Endothelial cell of umbilical vein (primary cell): ENCODE results near the gene BSG. TPM values are rescaled to one million over a fixed set of nuclear protein-coding genes. Genes with fewer than 3 reads are reported as not detected.

ENCODE experiments used
- BruUV-seq: library from RNA; stranded (reverse); fragments of 400-500 nt; replicated peaks from 2 replicates; lab custom pipeline; 2021; lab: Mats Ljungman, UMichigan
- CTCF ChIA-PET: fragments of 300-600, 350-600 bp; sonication (Branson Sonifier 250); formaldehyde crosslinking; loops from one replicate; lab custom pipeline; 2021; ENCODE audit warnings: antibody characterized with exemption, inconsistent platforms; lab: Charles Lee
- POLR2A ChIA-PET: fragments of 300-600, 350-600 bp; sonication (Branson Sonifier 250); formaldehyde crosslinking; loops from one replicate; lab custom pipeline; 2021; ENCODE audit warnings: antibody characterized with exemption, inconsistent platforms; lab: Charles Lee
- DNase-seq: peaks from one replicate; pipeline ENCODE4 v3.0.0-alpha.2; 2011; ENCODE audit warnings: low read depth, low spot score
- FAIRE-seq: peaks from 2 replicates; lab custom pipeline; 2011; peaks lifted over from hg19 to GRCh38; lab: Jason Lieb, UNC
- H2AFZ ChIP-seq: 2 replicates; pipeline ENCODE4 v1.6.0; 2012; ENCODE audit warnings: low read depth, low read length, control low read depth, inconsistent platforms
- H3K27ac ChIP-seq: 2 replicates; pipeline ENCODE4 v1.5.1; 2011; ENCODE audit warnings: low read depth, mild to moderate bottlenecking, control low read depth, low read length, moderate library complexity; ENCODE audit not compliant: insufficient read depth
- H3K27me3 ChIP-seq, 2 experiments: 2 replicates each; pipeline versions ENCODE4 v1.6.0 to v1.6.1; 2011; ENCODE audit warnings: low read length in 2 of 2, mixed read lengths in 1 of 2; ENCODE audit not compliant: control insufficient read depth in 2 of 2, insufficient read depth in 2 of 2
- H3K36me3 ChIP-seq, 2 experiments: 2 replicates in 1 of 2; 3 replicates in 1 of 2; pipeline ENCODE4 v1.5.1; 2011; ENCODE audit warnings: low read length in 2 of 2, mild to moderate bottlenecking in 1 of 2, moderate library complexity in 1 of 2; ENCODE audit not compliant: control insufficient read depth in 2 of 2, insufficient read depth in 2 of 2; ENCODE audit errors: extremely low read depth in 1 of 2
- H3K4me1 ChIP-seq: 3 replicates; pipeline ENCODE4 v1.5.1; 2011; ENCODE audit warnings: mild to moderate bottlenecking, low read length; ENCODE audit not compliant: control insufficient read depth, insufficient read depth; ENCODE audit errors: extremely low read depth
- H3K4me2 ChIP-seq: 2 replicates; pipeline ENCODE4 v1.6.1; 2011; ENCODE audit warnings: low read length, control low read depth, mixed read lengths; ENCODE audit not compliant: insufficient read depth
- H3K4me3 ChIP-seq, 3 experiments: fragments of 200-600 bp in 1 of 3; sonication (generic), shearing (Covaris generic) in 1 of 3; replicated peaks in 1 of 3; 2 replicates each; pipeline ENCODE4 v1.5.1; 2011 to 2016; ENCODE audit warnings: control low read depth in 3 of 3, low read length in 3 of 3, mild to moderate bottlenecking in 2 of 3, inconsistent platforms in 1 of 3, low read depth in 1 of 3, moderate library complexity in 1 of 3; ENCODE audit not compliant: insufficient read depth in 1 of 3
- H3K79me2 ChIP-seq: 2 replicates; pipeline ENCODE4 v1.6.0; 2012; ENCODE audit warnings: low read length, inconsistent platforms; ENCODE audit not compliant: control insufficient read depth, insufficient read depth
- H3K9ac ChIP-seq: replicated peaks from 2 replicates; pipeline ENCODE3; 2011; ENCODE audit warnings: low read length, control low read depth; ENCODE audit not compliant: insufficient read depth; ENCODE audit errors: extremely low read depth
- H3K9me1 ChIP-seq: replicated peaks from 3 replicates; pipeline ENCODE4 v1.6.0; 2011; ENCODE audit warnings: mild to moderate bottlenecking, low read length; ENCODE audit not compliant: control insufficient read depth, insufficient read depth; ENCODE audit errors: extremely low read depth
- H3K9me3 ChIP-seq: replicated peaks from 2 replicates; pipeline ENCODE4 v1.5.1; 2012; ENCODE audit warnings: low read length, inconsistent platforms; ENCODE audit not compliant: control insufficient read depth, insufficient read depth
- H4K20me1 ChIP-seq: replicated peaks from 2 replicates; pipeline ENCODE3; 2011; ENCODE audit warnings: mild to moderate bottlenecking, low read length; ENCODE audit not compliant: control insufficient read depth, insufficient read depth; ENCODE audit errors: extremely low read depth
- CTCF ChIP-seq, 2 donors: IDR thresholded peaks; 1 replicate in 1 of 2; 2 replicates in 1 of 2; pipeline ENCODE4 v1.5.1; 2011; ENCODE audit warnings: low read length in 2 of 2, mild to moderate bottlenecking in 2 of 2, moderate library complexity in 2 of 2, control low read depth in 1 of 2, inconsistent platforms in 1 of 2, low read depth in 1 of 2; ENCODE audit not compliant: insufficient read depth in 1 of 2; ENCODE audit errors: extremely low read depth in 1 of 2
- EZH2 ChIP-seq: IDR thresholded peaks from 2 replicates; pipeline ENCODE4 v1.6.1; 2012; ENCODE audit warnings: borderline replicate concordance, low read depth, mild to moderate bottlenecking, moderate library complexity, low read length, inconsistent platforms; ENCODE audit not compliant: severe bottlenecking
- FOS ChIP-seq: IDR thresholded peaks from 2 replicates; pipeline ENCODE4 v1.6.1; 2011; ENCODE audit warnings: mild to moderate bottlenecking, low read length, moderate library complexity, borderline replicate concordance; ENCODE audit not compliant: insufficient read depth
- GATA2 ChIP-seq: IDR thresholded peaks from 2 replicates; pipeline ENCODE4 v1.7.0; 2011; ENCODE audit warnings: low read depth, mild to moderate bottlenecking, moderate library complexity, mixed read lengths, low read length; ENCODE audit not compliant: insufficient read length, insufficient read depth
- JUN ChIP-seq: IDR thresholded peaks from 2 replicates; pipeline ENCODE4 v1.6.1; 2011; ENCODE audit warnings: borderline replicate concordance, low read depth; ENCODE audit not compliant: insufficient read length, insufficient read depth
- MAX ChIP-seq: IDR thresholded peaks from 2 replicates; pipeline ENCODE4 v1.6.1; 2011; ENCODE audit not compliant: insufficient read depth, insufficient read length
- MYC ChIP-seq: IDR thresholded peaks from one replicate; pipeline ENCODE4 v1.6.1; 2011; ENCODE audit warnings: mild to moderate bottlenecking, low read depth, low read length
- POLR2A ChIP-seq: IDR thresholded peaks from 2 replicates; pipeline ENCODE4 v1.6.1; 2012; ENCODE audit warnings: low read depth, mild to moderate bottlenecking, control low read depth, low read length
- POLR2AphosphoS5 ChIP-seq: IDR thresholded peaks from 2 replicates; pipeline ENCODE4 v1.6.1; 2012; ENCODE audit warnings: low read depth, mild to moderate bottlenecking, control low read depth, low read length, moderate library complexity; ENCODE audit not compliant: insufficient read depth
- dilution Hi-C: fragments of 300-500 bp; cut with MboI; formaldehyde crosslinking; loops from one replicate; pipeline ENCODE4 v1.15.0; 2019; ENCODE audit warnings: low sequenced_read_pairs; ENCODE audit not compliant: extremely low pct_ligation_motif_present
- intact Hi-C: fragments of 100-400 bp; cut with micrococcal nuclease; formaldehyde crosslinking; loops from one replicate; pipeline ENCODE4 v1.10.0; 2022
- polyA plus RNA-seq, 4 experiments: library from polyadenylated mRNA; depleted of rRNA in 3 of 4; stranded (reverse) in 3 of 4; unstranded in 1 of 4; fragments of >200 nt; gene quantifications; 2 replicates each; pipeline versions ENCODE4 v1.2.1 to v1.2.3, GENCODE V29; 2011 to 2012; ENCODE audit warnings: missing spikeins in 1 of 4
- total RNA-seq: library from RNA; stranded (reverse); gene quantifications from 2 replicates; pipeline ENCODE4 v1.2.3, GENCODE V29; 2021

The BSG gene
- total and polyA plus RNA-seq, 2 donors (not counting 3 experiments of a cell fraction or from before 2014, with no cell fraction given): 485 to 661 TPM

GRCh38 chr19:534088-534487, 38.3 kb upstream of the BSG start:
- POLR2A ChIA-PET: no interaction called here
- Histone ChIP-seq H3K27me3 (no peaks in the 10 kb centered on the region), H3K4me1 (peaks cover 17% of the 10 kb centered on the region), H3K79me2 (peaks cover 46% of the 10 kb centered on the region), H3K9ac (peak overlapping the region; percentile 93), H3K4me2 (peak overlapping the region; percentile 73), H3K27ac (no peak overlapping the region), H2AFZ (no peak overlapping the region), H4K20me1 (no peaks in the 10 kb centered on the region), H3K4me3 (no peak overlapping the region), H3K9me3 (no peaks in the 10 kb centered on the region), H3K9me1 (no peaks in the 10 kb centered on the region), H3K36me3 (peaks cover 5 to 32% of the 10 kb centered on the region in 2 experiments)
- BruUV-seq: no TSS peak
- no peak for TF ChIP-seq EZH2
- peak in 1 of 2 donors; percentile 8 for TF ChIP-seq CTCF (IDR thresholded peaks at IDR 0.05; ENCODE audit: extremely low read depth in 1 of 2, insufficient read depth in 1 of 2, low read depth in 1 of 2, low read length in 2 of 2)
- DNase-seq: no peak
- intact Hi-C loops (no loop called here), dilution Hi-C loops (no loop called here)
- CTCF ChIA-PET: interaction anchor here (1.0 kb wide), 1 partner anchor 66 kb away, joined by 3 read pairs; no protein-coding TSS in a partner anchor
- no peak for FAIRE-seq

- peaks cover 46% of the 10 kb centered on the region for H3K79me2 ChIP-seq
- no peak overlapping the region for H3K9ac ChIP-seq
- ChIA-PET POLR2A (no interaction called here), CTCF (no interaction called here)
- H2AFZ ChIP-seq: no peak overlapping the region
- no TSS peak for BruUV-seq
- DNase-seq: no peak
- no peaks in the 10 kb centered on the region for H3K9me1 ChIP-seq
- no peak overlapping the region for H3K4me3 ChIP-seq
- no peak overlapping the region for H3K4me2 ChIP-seq
- H3K4me1 ChIP-seq: peaks cover 17% of the 10 kb centered on the region
- dilution Hi-C loops: no loop called here
- peaks cover 5 to 37% of the 10 kb centered on the region in 2 experiments for H3K36me3 ChIP-seq
- no peaks in the 10 kb centered on the region for H3K9me3 ChIP-seq
- H3K27ac ChIP-seq: no peak overlapping the region
- H3K27me3 ChIP-seq: no peaks in the 10 kb centered on the region
- intact Hi-C loops: no loop called here
- no peak for TF ChIP-seq EZH2
- TF ChIP-seq MYC: no peak
- TF ChIP-seq POLR2A: no peak
- TF ChIP-seq POLR2AphosphoS5: no peak
- no peak for TF ChIP-seq CTCF (IDR thresholded peaks at IDR 0.05; ENCODE audit: extremely low read depth in 1 of 2, insufficient read depth in 1 of 2, low read depth in 1 of 2, low read length in 2 of 2)
- no peak for TF ChIP-seq GATA2
- no peak for TF ChIP-seq MAX
- TF ChIP-seq JUN: no peak
- TF ChIP-seq FOS: no peak
- no peak for FAIRE-seq
- no peaks in the 10 kb centered on the region for H4K20me1 ChIP-seq
Measured at GRCh38 chr19:535017-535835, 37.2 kb upstream of the BSG start.
